ENCODE results near the gene CD247. TPM values are rescaled to one million over a fixed set of nuclear protein-coding genes. Genes with fewer than 3 reads are reported as not detected.

CD247 gene
- polyA plus RNA-seq, 2 of the 4 experiments (the other 2 are of a cell fraction), result 0.10 to 0.27 TPM

- FAIRE-seq (no peak), DNase-seq (ENCODE audit: low read depth in 1 of 2, low spot score in 1 of 2) (no peak), ATAC-seq (no peak)
- ChIA-PET POLR2A (no interaction called here), CTCF (interaction anchor here (2.4 kb wide), 1 partner anchor 70 kb away, joined by 11 read pairs; no protein-coding TSS in a partner anchor)
- Histone ChIP-seq H3K4me2 (no peak overlapping the region), H3K4me1 (peaks cover 9% of the 10 kb centered on the region), H3K4me3 (no peak overlapping the region), H3K9me3 (no peaks in the 10 kb centered on the region), H3K27ac (no peak overlapping the region)
- TF ChIP-seq MAFK (IDR thresholded peaks at IDR 0.05; ENCODE audit: partially characterized antibody) (no peak), EHF (CRISPR knock-in tag; IDR thresholded peaks at IDR 0.05) (no peak), JUN (IDR thresholded peaks at IDR 0.05) (no peak), ZC3H11A (IDR thresholded peaks at IDR 0.05) (no peak), HES2 (IDR thresholded peaks at IDR 0.05) (no peak), CHD2 (IDR thresholded peaks at IDR 0.05; ENCODE audit: low read length, partially characterized antibody) (no peak), RFX5 (IDR thresholded peaks at IDR 0.05) (no peak), SREBF2 (IDR thresholded peaks at IDR 0.05) (no peak)
- WGBS (ENCODE audit: missing lambda C conversion rate), result 74% methylated on average over 6 of the region's 6 CpGs
Observed at GRCh38 chr1:167463875-167464575, 54.3 kb downstream of the CD247 start.

GRCh38 chr1:167463080-167463479, 55.2 kb downstream of the CD247 start:
- Histone ChIP-seq H3K4me1 (peaks cover 9% of the 10 kb centered on the region), H3K4me2 (no peak overlapping the region), H3K27ac (no peak overlapping the region), H3K9me3 (no peaks in the 10 kb centered on the region), H3K4me3 (no peak overlapping the region)
- DNase-seq (ENCODE audit: low read depth in 1 of 2, low spot score in 1 of 2), result no peak
- ChIA-PET POLR2A (no interaction called here), CTCF (no interaction called here)
- no peak for FAIRE-seq
- ATAC-seq, result no peak
- 68% methylated on average over 4 of the region's 4 CpGs for WGBS (ENCODE audit: missing lambda C conversion rate)
- TF ChIP-seq RAD21 (conservative IDR thresholded peaks at IDR 0.05 in 1 of 2, IDR thresholded peaks at IDR 0.05 in 1 of 2), result no peak
- TF ChIP-seq HES2 (IDR thresholded peaks at IDR 0.05), result no peak
- TF ChIP-seq FOXS1 (CRISPR knock-in tag; IDR thresholded peaks at IDR 0.05), result no peak
- no peak for TF ChIP-seq RFX5 (IDR thresholded peaks at IDR 0.05)
- no peak for TF ChIP-seq JUN (IDR thresholded peaks at IDR 0.05)
- no peak for TF ChIP-seq MYC (IDR thresholded peaks at IDR 0.05; ENCODE audit: borderline replicate concordance, low read length)
- no peak for TF ChIP-seq HOXB5 (CRISPR knock-in tag; IDR thresholded peaks at IDR 0.05)

- CTCF ChIA-PET, result interaction anchor here (1.0 to 1.3 kb wide), 2 partner anchors 12 to 71 kb away, joined by 3 to 4 read pairs; no protein-coding TSS in a partner anchor
- DNase-seq (ENCODE audit: low read depth in 1 of 2, low spot score in 1 of 2), result no peak
- no peak for TF ChIP-seq JUNB (IDR thresholded peaks at IDR 0.05)
- no peak for TF ChIP-seq RFX5 (IDR thresholded peaks at IDR 0.05)
- TF ChIP-seq NR3C1 (IDR thresholded peaks at IDR 0.05), result no peak
- no peak for TF ChIP-seq HDAC2 (IDR thresholded peaks at IDR 0.05)
- no peak for TF ChIP-seq GATA3 (IDR thresholded peaks at IDR 0.05; ENCODE audit: borderline replicate concordance)
- TF ChIP-seq CHD4 (IDR thresholded peaks at IDR 0.05; ENCODE audit: borderline replicate concordance), result no peak
- TF ChIP-seq CEBPB (IDR thresholded peaks at IDR 0.05), result no peak
- TF ChIP-seq KDM1A (IDR thresholded peaks at IDR 0.05; ENCODE audit: low read depth), result no peak
- no peak for TF ChIP-seq CHD2 (IDR thresholded peaks at IDR 0.05; ENCODE audit: low read length, partially characterized antibody)
- WGBS (ENCODE audit: missing lambda C conversion rate), result 82% methylated on average over 8 of the region's 8 CpGs
- H3K9me3 ChIP-seq, result no peaks in the 10 kb centered on the region
- H3K4me2 ChIP-seq, result no peak overlapping the region
- POLR2A ChIA-PET, result no interaction called here
- no peak overlapping the region for H3K27ac ChIP-seq
- H3K4me3 ChIP-seq, result no peak overlapping the region
- FAIRE-seq, result no peak
- ATAC-seq, result no peak; a peak in 2 of 6 replicates
- peaks cover 4% of the 10 kb centered on the region for H3K4me1 ChIP-seq
Observed at GRCh38 chr1:167462341-167462740, 56.0 kb downstream of the CD247 start.

GRCh38 chr1:167460836-167461235, 57.5 kb downstream of the CD247 start:
- FAIRE-seq (no peak), ATAC-seq (no peak), DNase-seq (ENCODE audit: low read depth in 1 of 2, low spot score in 1 of 2) (no peak)
- no peak for TF ChIP-seq BCL3 (IDR thresholded peaks at IDR 0.05)
- TF ChIP-seq RFX5 (IDR thresholded peaks at IDR 0.05), result no peak
- no peak for TF ChIP-seq SREBF2 (IDR thresholded peaks at IDR 0.05)
- no peak for TF ChIP-seq EHMT2 (IDR thresholded peaks at IDR 0.05; ENCODE audit: low read depth)
- TF ChIP-seq ATOH8 (CRISPR knock-in tag; IDR thresholded peaks at IDR 0.05; ENCODE audit: low read depth), result no peak
- no peak for TF ChIP-seq BHLHE40 (IDR thresholded peaks at IDR 0.05; ENCODE audit: low read depth, low read length)
- TF ChIP-seq HOXA7 (CRISPR knock-in tag; IDR thresholded peaks at IDR 0.05), result no peak
- TF ChIP-seq ELK1 (IDR thresholded peaks at IDR 0.05; ENCODE audit: low read depth, low read length), result no peak
- no peak for TF ChIP-seq HEYL (CRISPR knock-in tag; IDR thresholded peaks at IDR 0.05)
- TF ChIP-seq RARB (CRISPR knock-in tag; IDR thresholded peaks at IDR 0.05), result no peak
- no peak for TF ChIP-seq NFE2L2 (conservative IDR thresholded peaks at IDR 0.05; ENCODE audit: low read length)
- Histone ChIP-seq H3K4me2 (no peak overlapping the region), H3K9me3 (no peaks in the 10 kb centered on the region), H3K4me1 (no peaks in the 10 kb centered on the region), H3K4me3 (no peak overlapping the region), H3K27ac (no peak overlapping the region)
- 84% methylated on average over 14 of the region's 14 CpGs for WGBS (ENCODE audit: missing lambda C conversion rate)
- ChIA-PET CTCF (no interaction called here), POLR2A (no interaction called here)
